Stimulated activated CD8-positive, alpha-beta memory T cell treated with anti-CD3 and anti-CD28 coated beads, Interleukin-12 subunit alpha, Interleukin-12 subunit beta, amount 100 ng/mL, for 24 hours (primary cell): ENCODE results near the gene UMODL1.
"Not testable (repeated sequence)": the region's sequence is repeated elsewhere in the genome, so short reads cannot be mapped to it uniquely, and the experiment has no call there.

Experiments used
- DNase-seq: peaks from one replicate; pipeline ENCODE4 v3.0.0-alpha.2; 2020; ENCODE audit errors: extremely low read depth

UMODL1 gene

DNA sequence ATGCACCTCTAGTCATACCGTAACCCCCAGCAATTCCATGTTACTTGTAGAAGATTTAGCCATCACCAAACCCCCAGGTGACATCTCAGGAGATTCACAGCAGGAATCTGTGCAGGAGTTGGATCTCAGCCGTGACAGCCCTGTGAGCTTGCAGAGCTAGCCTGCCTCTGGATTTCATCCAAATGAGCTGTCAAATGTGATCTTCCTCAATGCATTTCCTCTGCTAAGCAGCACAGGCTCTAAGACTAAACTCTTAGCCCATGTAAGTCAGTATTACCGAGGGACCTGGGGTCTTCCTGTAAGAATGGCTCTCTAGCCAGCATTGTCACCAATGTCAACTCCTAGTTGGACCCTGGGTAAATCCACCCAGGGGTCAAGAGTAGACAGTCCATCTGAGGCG is 41.7 kb downstream of the UMODL1 start:
- DNase-seq: no peak

DNA sequence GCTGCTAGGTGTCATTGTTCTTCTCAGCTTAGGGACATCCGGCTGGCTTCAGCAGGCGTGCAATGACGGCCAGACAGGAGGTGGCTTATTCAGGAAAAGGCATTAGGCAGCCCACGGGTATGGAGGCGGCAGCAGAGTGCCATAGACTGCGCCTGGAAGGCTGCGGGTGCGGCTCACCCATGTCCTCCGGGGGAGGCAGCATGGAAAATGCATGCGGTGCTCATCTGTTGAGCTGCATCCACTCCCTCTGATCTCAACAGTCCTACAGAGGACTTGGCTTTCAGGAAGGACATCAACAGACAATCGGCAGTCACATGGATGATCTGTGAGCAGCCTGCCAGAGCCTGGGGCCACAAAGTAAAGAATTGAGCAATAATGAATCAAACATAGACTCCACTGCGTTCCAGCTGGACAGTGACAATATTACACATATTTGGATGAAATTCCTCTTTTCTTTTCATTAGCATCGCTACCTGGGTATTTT is 42.9 kb downstream of the UMODL1 start:
- no peak for DNase-seq

DNA sequence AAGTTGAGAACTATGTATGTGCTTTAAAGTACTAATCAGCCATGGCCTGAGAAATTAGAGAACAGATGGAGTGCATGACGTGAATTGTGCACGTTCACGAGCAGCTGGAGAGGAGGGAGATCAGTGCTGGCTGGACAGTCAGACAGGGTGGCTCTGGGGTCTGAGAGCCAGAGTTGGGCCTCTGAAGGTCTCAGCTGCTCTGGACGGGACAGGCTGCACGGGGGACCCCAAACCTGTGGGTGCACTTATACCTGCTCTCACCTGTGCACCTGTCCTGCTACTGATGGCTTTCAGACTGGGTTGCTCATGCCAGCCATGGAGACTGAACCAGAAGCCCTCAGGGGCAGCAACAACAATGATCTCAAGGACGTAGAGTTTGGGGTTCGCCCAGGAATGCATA is 43.5 kb downstream of the UMODL1 start:
- DNase-seq: no peak

- no peak for DNase-seq
These were observed 44.1 kb downstream of the UMODL1 start for GRCh38 chr21:42115136-42115683.

DNA sequence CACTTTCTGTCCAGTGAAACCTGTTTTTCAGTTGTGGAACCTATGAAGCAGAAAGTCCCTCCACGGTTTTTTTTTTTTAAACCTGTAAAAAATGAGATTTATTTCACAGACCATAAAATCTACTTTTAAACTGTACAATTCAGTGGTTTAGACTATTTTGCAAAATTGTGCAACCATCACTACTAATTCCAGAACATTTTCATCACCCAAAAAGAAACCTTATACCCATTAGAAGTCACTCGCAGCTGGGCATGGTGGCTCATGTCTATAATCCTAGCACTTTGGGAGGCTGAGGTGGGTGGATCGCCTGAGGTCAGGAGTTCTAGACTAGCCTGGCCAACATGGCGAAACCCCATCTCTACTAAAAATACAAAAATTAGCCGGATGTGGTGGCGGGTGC is 45.4 kb downstream of the UMODL1 start:
- not testable (repeated sequence) for DNase-seq

GRCh38 chr21:42117229-42117966 is 46.3 kb downstream of the UMODL1 start:
- peak; percentile 16 for DNase-seq

DNA sequence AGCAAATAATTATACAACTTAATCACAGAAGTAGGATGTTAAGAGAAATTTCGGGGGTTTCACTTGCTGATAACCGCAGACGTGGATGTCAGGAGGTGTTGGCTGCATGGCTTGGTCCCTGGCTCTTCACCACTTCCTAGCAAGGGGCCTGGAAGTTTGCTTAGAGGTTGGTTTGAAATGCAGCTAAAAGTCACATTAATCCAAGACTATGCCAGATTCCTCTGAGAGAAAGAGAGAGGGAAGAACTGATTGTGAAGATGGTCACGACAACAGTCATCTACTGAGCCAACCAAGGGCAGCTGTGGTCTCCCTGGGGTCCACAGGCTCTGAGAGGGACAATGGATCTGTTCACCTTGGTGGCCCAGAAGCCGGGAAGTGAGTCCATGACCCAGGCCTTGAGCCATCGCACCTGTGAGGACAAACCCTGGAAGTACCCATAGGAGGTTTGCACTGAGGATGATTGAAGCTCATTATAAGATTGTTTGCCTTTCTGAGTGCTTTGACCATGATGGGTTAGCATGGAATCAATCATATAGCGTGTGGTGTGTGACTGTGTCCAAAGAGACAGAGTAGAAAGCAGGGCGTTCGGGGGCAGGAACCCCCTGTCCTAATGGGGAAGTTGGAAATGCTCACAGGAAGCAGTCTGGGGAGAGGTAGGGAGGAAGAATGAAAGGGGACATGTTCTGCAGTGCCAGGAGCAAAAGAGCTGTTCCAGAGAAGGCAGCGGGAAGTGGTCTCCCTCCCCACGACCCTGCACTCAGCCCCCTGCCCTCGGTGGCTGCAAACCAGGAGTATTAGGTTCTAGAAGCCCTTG is 47.1 kb downstream of the UMODL1 start:
- no peak for DNase-seq

- DNase-seq: no peak
These were observed 47.8 kb downstream of the UMODL1 start for GRCh38 chr21:42118901-42119300.

DNA sequence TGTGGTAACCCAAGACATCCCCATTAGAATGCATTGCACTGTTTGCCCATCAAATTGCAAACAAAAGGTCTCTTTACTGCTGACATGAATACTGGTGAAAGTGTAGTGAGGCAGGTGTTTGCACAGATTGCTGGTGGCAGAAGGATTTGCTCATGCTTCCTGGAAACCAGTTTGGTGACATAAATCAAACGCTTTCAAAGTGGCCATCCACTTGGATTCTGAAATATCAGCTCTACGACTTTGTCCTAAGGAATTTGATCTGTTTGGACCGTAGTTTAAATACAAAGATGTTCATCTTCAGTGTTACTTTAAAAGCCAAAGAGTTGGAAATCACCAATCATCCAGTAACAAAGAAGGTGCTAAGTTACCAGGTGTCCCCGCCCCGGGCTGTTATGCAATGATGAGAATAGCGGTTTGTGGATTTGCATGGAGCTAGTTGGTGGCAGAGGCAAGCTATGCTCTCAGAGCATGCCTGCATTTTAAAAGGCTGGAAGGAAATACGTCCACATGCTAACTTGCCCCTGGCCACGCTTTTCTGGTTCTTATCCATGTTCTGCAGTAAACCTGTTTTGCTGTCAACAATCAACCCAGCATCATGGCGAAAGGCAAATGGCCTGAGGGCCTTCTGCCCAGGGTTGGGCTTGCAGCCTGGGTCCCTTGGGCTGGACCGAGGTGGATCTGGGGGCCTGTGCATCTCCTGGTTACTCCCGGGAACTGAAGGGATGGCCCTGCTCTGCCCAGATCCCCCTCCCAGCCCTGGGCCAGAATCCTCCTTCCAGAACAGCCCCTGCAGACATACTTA is 49.2 kb downstream of the UMODL1 start:
- no peak for DNase-seq

DNA sequence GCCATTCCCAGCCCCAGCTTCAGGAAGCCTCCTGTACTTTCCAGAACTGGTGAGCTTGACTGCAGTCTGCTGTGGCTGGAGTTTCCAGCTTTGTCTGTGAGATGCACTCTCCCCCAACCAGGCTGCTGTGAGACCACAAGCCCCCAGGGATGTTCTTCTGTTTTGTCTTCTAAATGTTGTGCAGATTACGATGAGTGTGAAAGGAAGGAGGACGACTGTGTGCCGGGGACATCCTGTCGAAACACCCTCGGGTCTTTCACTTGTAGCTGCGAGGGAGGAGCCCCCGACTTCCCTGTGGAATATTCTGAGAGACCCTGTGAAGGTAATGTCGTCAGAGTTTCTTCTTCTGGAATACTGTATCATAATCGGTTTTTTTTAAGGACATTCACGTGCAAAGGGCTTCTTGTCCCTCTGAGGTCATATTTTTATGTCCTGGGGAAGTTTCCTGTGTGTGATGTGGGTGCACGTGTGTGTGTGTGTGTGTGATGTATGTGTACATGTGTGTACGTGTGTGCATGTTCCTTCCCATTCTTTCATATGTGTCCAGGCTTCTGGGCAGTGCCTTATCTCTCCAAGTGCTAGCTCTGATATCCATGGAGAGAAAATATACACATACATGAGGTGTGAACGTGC is 49.9 kb downstream of the UMODL1 start:
- DNase-seq: no peak

DNA sequence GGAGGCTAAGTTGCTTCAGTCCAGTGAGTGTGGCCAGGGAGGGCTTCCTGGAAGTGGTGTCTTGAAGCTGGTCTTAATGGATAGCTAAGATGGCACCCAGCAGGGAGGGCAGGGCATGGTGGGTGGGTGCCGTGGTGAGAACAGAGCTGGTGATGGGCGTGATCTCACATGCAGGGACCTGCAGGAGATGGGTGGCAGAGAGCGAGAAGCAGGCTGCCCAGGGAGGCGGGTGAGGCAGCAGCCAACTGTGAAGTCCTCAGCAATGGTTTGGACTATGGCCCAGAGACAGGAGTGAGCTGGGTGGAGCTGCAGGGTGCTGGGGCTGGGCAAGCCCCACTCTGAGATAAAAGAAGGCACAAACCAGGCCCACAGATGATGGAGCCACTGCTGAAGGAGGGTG is 50.7 kb downstream of the UMODL1 start:
- DNase-seq: no peak

- no peak for DNase-seq
These were observed 51.3 kb downstream of the UMODL1 start for GRCh38 chr21:42122398-42122797.

- no peak for DNase-seq
These were observed 51.7 kb downstream of the UMODL1 start for GRCh38 chr21:42122808-42123207.

GRCh38 chr21:42123219-42123908 is 52.2 kb downstream of the UMODL1 start:
- no peak for DNase-seq

- no peak for DNase-seq
These were observed 53.0 kb downstream of the UMODL1 start for GRCh38 chr21:42124081-42124480.

GRCh38 chr21:42124826-42125570 is 53.9 kb downstream of the UMODL1 start:
- DNase-seq: no peak

GRCh38 chr21:42125571-42126544 is 54.7 kb downstream of the UMODL1 start:
- DNase-seq: no peak

DNA sequence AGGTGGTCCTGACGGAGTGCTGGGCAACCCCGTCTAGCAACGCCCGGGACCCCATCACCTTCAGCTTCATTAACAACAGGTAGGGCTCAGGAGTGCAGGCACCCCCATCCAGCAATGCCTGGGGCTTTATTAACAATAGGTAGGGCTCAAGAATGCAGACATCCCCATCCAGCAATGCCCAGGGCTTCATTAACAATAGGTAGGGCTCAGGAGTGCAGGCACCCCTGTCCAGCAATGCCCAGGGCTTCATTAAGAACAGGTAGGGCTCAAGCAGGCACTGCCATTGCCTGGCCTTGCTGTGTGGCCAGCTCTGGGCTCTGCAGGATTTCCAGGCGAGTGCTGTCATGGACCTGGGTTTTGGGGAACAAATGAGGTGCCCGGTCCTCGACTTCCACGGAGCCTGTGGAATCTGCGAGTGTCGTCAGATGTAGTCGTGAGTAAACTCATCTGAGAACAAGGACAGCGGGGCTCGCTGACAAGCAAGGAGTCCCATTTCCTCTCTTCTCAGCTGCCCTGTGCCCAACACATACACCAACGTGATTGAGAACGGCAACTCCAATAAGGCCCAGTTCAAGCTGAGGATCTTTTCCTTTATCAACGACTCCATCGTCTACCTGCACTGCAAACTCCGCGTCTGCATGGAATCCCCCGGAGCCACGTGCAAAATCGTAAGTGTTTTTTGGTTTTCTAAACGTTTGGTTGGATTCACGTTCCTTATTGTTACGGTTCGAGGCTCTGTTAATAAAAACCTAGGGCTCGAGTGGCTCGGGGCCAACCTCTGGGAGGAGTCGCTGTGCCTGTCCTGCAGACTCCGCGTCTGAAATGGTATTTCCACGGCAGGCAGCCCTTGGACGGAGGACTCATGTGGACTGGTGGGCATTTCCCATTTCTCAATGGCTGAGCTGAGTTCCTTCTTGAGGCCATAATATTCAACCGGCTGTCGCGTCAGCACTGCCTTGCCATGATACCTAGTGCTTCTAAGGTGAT is 56.3 kb downstream of the UMODL1 start:
- no peak for DNase-seq
